Hematopoietic multipotent progenitor cell treated with erythropoietin and hydrocortisone succinate and interleukin-3 and kit ligand, for 6 days (in vitro differentiated cells): ENCODE results near the gene SZRD1.

Source experiments
- DNase-seq: peaks from one replicate; pipeline ENCODE4 v3.0.0-alpha.2; 2015

Gene SZRD1

GRCh38 chr1:16367968-16368890 is 1.2 kb downstream of the SZRD1 start:
- DNase-seq, result peak; percentile 65

- DNase-seq, result no peak
These were observed 2.8 kb downstream of the SZRD1 start for GRCh38 chr1:16369821-16370220.

- DNase-seq, result peak; percentile 44
These were observed 4.7 kb downstream of the SZRD1 start for GRCh38 chr1:16371725-16372124.

GRCh38 chr1:16372535-16373285 is 5.7 kb downstream of the SZRD1 start:
- DNase-seq, result no peak

GRCh38 chr1:16374266-16374665 is 7.2 kb downstream of the SZRD1 start:
- DNase-seq, result no peak

- no peak for DNase-seq
These were observed 8.7 kb downstream of the SZRD1 start for GRCh38 chr1:16375521-16376340.

- DNase-seq, result no peak
These were observed 9.9 kb downstream of the SZRD1 start for GRCh38 chr1:16376971-16377370.

GRCh38 chr1:16378443-16378842 is 11.4 kb downstream of the SZRD1 start:
- no peak for DNase-seq

- no peak for DNase-seq
These were observed 13.8 kb downstream of the SZRD1 start for GRCh38 chr1:16380868-16381267.

- DNase-seq, result no peak
These were observed 16.8 kb downstream of the SZRD1 start for GRCh38 chr1:16383888-16384287.

- no peak for DNase-seq
These were observed 18.8 kb downstream of the SZRD1 start for GRCh38 chr1:16385659-16386453.

GRCh38 chr1:16386454-16387113 is 19.5 kb downstream of the SZRD1 start:
- peak; percentile 57 for DNase-seq

GRCh38 chr1:16387201-16388188 is 20.5 kb downstream of the SZRD1 start:
- no peak for DNase-seq

- peak; percentile 30 for DNase-seq
These were observed 24.4 kb downstream of the SZRD1 start for GRCh38 chr1:16391411-16391810.

- no peak for DNase-seq
These were observed 25.9 kb downstream of the SZRD1 start for GRCh38 chr1:16392740-16393569.

GRCh38 chr1:16393570-16394521 is 26.8 kb downstream of the SZRD1 start:
- DNase-seq, result no peak

GRCh38 chr1:16394977-16395376 is 27.9 kb downstream of the SZRD1 start:
- no peak for DNase-seq

- no peak for DNase-seq
These were observed 29.5 kb downstream of the SZRD1 start for GRCh38 chr1:16396591-16396990.
